Measurements from ENCODE around the gene SBK3.

- TF ChIP-seq EZH2 (IDR thresholded peaks at IDR 0.05), result no peak
- TF ChIP-seq FOXP2 (optimal IDR thresholded peaks at IDR 0.05; ENCODE audit: control extremely low read depth, extremely low read length, insufficient read depth), result no peak
- TF ChIP-seq POLR2AphosphoS5 (IDR thresholded peaks at IDR 0.05; ENCODE audit: borderline replicate concordance, low read depth, low read length), result no peak
These were observed 45.3 kb upstream of the SBK3 start for GRCh38 chr19:55590617-55591016.

Measured in SK-N-MC (cell line).